Stimulated activated effector memory CD8-positive, alpha-beta T cell treated with anti-CD3 and anti-CD28 coated beads, Interleukin-12 subunit alpha, Interleukin-12 subunit beta, amount 100 ng/mL, for 72 hours (primary cell): ENCODE measurements around the gene CNOT11.
"Not testable (repeated sequence)": the region's sequence is repeated elsewhere in the genome, so short reads cannot be mapped to it uniquely, and the experiment has no call there.

ENCODE experiments used
- ATAC-seq: fragments of 150-1000 bp; cut with Tn5 transposase; 2 replicates; pipeline ENCODE4 v1.10.0; 2021
- DNase-seq, 2 donors: peaks; one replicate each; pipeline ENCODE4 v3.0.0; 2021 to 2022; ENCODE audit warnings: low spot score in 2 of 2
- H3K27ac Mint-ChIP-seq: one replicate; pipeline ENCODE4 v1.8.0; 2022; ENCODE audit warnings: mild to moderate bottlenecking, mixed read lengths
- H3K36me3 Mint-ChIP-seq: one replicate; pipeline ENCODE4 v1.8.0; 2022; ENCODE audit warnings: mild to moderate bottlenecking, mixed read lengths
- H3K4me1 Mint-ChIP-seq: one replicate; pipeline ENCODE4 v1.8.0; 2022; ENCODE audit warnings: mixed read lengths
- H3K4me3 Mint-ChIP-seq: one replicate; pipeline ENCODE4 v1.8.0; 2022; ENCODE audit warnings: mild to moderate bottlenecking, mixed read lengths
- H3K9me3 Mint-ChIP-seq: one replicate; pipeline ENCODE4 v1.8.0; 2022; ENCODE audit warnings: mixed read lengths

CNOT11 gene

DNA sequence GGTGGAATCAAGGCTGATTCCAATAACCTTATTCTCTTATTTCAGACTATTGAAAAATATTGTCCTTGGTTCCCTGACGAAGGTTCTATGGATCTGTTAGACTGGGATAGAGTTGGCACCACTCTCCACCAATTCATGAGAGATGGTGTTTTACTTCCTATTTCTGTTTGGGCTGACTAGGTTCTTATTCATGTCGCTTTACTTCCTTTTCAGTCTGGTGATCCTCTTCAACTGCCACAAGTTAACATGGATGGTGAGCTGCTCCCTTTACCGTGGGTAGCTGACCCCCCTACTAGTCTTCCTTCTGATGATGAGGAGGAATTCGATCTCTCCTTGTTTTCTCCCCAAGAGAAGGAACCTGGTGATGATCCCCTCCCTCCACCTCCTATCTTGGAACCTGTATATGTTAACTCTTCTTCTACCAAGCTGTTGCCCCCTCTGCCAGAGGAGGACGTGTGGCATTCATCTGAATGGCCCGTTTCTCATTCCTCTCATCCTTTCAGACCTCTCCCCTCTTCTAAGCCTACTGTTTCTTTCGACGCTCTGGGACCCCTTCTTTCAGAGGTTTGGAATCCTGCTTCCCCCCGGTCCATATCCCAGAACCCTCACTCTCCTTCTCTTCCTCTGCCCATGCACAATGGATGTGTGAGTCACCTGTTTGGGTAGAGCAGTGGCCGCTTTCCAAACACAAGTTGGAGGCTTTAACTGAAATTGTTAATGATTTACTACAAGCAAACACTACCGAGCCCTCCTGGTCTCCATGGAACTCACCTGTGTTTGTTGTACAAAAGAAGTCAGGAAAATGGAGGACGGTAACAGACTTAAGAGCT lies 13.5 kb upstream of the CNOT11 start:
- Mint-ChIP-seq H3K27ac (peak overlapping the region; percentile 44), H3K9me3 (no peaks in the 10 kb centered on the region), H3K4me3 (no peak overlapping the region), H3K4me1 (no peaks in the 10 kb centered on the region), H3K36me3 (no peaks in the 10 kb centered on the region)
- DNase-seq = no peak
- no peak for ATAC-seq

DNA sequence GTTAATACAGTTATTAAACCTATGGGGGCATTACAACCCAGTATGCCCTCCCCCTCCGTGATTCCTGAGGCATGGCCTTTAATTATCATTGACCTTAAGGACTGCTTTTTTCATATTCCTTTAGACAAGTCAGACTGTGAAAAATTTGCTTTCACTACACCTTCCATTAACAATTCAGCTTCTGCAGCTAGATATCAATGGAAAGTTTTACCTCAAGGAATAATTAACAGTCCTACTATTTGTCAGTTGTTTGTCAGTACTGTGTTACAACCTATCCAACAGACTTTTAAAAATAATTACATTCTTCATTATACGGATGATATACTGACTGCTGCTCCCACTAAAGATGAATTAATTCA lies 12.9 kb upstream of the CNOT11 start:
- not testable (repeated sequence) for H3K4me1 Mint-ChIP-seq, DNase-seq, ATAC-seq, H3K9me3 Mint-ChIP-seq, H3K4me3 Mint-ChIP-seq, H3K36me3 Mint-ChIP-seq
- peak overlapping the region; percentile 44 for H3K27ac Mint-ChIP-seq

DNA sequence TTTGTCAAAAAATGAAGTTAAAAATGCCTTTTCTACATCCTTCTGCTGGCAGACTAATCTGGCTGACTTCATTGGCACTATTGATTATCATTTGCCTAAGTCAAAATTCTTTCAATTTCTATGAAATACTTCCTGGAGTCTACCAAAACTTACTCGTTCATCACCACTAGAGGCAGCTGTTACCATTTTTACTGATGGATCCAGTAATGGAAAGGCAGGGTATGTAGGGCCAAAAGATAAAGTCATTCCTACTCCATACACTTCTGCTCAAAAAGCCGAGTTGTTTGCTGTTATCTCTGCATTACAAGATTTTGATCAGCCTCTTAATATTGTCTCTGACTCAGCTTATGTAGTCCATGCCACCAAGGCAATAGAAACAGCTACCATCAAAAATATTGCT lies 12.0 kb upstream of the CNOT11 start:
- not testable (repeated sequence) for H3K4me1 Mint-ChIP-seq, DNase-seq, H3K9me3 Mint-ChIP-seq, H3K27ac Mint-ChIP-seq, H3K36me3 Mint-ChIP-seq, H3K4me3 Mint-ChIP-seq, ATAC-seq

DNA sequence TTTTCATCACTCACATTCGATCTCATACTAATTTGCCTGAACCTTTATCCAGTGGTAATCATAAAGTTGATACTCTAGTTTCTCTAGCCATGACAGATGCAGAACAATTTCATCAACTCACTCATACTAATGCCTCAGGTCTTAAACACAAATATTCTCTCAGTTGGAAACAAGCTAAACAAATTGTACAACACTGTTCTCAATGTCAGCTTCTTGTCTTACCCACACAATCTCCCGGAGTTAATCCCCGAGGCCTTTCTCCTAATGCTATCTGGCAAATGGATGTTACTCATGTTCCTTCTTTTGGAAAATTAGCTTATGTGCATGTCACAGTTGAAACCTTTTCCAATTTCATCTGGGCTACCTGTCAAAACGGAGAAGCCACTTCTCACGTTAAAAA lies 11.5 kb upstream of the CNOT11 start:
- no peak for ATAC-seq
- H3K4me3 Mint-ChIP-seq = no peak overlapping the region
- H3K27ac Mint-ChIP-seq = no peak overlapping the region
- DNase-seq = no peak
- H3K4me1 Mint-ChIP-seq = no peaks in the 10 kb centered on the region
- no peaks in the 10 kb centered on the region for H3K9me3 Mint-ChIP-seq
- no peaks in the 10 kb centered on the region for H3K36me3 Mint-ChIP-seq

DNA sequence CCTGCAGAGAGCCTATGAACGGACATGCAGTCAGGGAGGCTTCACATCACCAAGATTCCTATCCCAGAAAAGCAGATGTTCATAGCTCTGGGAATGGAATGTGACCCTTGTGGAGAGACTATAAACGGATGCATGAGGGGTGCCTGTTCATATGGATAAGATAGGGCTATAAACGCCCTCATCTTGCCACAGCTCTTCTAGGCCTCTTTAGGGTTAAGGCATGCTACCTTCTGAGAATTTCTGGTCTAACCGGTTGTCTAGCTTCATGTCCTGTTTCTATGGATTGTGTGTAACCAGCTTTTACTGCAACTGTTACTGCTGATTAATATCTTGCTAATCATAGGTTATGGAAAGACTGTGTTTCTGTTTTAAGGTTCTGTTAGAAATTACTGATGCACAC lies 8.3 kb upstream of the CNOT11 start:
- H3K36me3 Mint-ChIP-seq, DNase-seq, H3K27ac Mint-ChIP-seq, H3K9me3 Mint-ChIP-seq, H3K4me1 Mint-ChIP-seq, ATAC-seq, H3K4me3 Mint-ChIP-seq: not testable (repeated sequence)

DNA sequence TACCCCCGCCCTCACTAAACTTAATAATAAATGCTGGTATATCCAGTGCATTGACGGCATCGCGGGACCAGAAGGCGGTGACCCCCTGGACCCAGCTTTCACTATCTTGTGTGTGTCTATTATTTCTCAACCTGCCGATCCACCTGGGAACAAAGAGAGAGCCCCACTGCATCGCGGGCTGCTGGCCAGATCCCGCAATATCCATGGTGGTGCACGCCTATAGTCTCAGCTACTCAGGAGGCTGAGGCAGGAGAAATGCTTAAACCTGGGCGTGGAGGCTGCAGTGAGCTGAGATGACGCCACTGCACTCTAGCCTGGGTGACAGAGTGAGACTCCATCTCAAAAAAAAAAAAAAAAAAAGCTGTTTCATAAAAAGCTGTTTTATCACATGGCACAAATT lies 7.8 kb upstream of the CNOT11 start:
- not testable (repeated sequence) for H3K4me3 Mint-ChIP-seq, H3K4me1 Mint-ChIP-seq, H3K36me3 Mint-ChIP-seq, H3K9me3 Mint-ChIP-seq, ATAC-seq, H3K27ac Mint-ChIP-seq, DNase-seq

DNA sequence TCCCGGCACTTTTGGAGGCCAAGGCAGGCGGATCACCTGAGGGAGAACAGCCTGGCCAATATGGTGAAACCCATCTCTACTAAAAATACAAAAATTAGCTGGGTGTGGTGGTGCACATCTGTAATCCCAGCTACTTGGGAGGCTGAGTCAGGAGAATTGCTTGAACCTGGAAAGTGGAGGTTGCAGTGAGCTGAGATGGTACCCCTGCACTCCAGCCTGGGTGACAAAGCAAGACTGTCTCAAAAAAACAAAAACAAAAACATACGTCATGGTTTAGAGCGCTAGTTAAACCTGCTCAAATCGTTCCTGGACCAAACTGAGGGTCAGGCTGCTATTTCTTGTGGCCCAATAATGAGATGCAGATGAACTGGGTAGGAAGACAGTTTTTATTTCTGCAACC lies 7.2 kb upstream of the CNOT11 start:
- H3K4me3 Mint-ChIP-seq, H3K27ac Mint-ChIP-seq, DNase-seq, H3K9me3 Mint-ChIP-seq, H3K36me3 Mint-ChIP-seq, ATAC-seq, H3K4me1 Mint-ChIP-seq: not testable (repeated sequence)

DNA sequence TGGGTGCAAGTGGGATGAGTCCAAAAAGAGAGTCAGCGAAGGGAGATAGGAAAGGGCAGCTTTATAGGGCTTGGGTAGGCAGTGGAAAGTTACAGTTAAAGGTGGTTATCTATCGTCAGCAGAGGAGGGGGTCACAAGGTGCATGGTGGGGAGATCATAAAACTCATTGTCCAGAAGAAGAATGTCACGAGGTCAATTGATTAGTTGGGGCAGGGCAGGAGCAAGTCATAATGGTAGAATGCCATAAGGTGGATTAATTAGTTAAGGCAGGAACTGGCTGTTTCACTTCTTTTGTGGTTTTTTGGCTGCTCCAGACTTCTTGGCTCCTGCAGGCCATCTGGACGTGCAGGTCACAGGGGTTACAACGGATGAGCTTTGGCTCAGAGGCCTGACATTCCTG lies 3.9 kb upstream of the CNOT11 start:
- DNase-seq, H3K4me1 Mint-ChIP-seq, H3K9me3 Mint-ChIP-seq, ATAC-seq, H3K4me3 Mint-ChIP-seq: not testable (repeated sequence)
- H3K27ac Mint-ChIP-seq = peak overlapping the region; percentile 60
- H3K36me3 Mint-ChIP-seq = peaks cover 17% of the 10 kb centered on the region

DNA sequence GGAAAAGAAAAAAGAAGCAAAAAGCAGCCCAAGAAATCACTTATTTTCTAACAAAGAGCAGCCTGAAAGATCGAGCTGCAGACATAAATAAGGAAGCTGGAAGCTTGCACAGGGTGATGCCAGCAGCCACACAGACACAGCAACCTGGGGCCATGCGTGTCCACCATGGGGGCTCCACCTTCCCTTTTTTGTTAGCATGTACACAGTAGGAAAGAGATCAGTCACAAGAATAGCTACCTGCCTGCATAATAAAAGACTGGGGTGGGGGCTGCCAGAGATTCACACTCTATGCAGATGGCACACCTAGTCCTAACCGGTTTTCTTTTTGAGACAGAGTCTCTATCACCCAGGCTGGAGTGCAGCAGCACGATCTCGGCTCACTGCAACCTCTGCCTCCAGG lies 2.9 kb upstream of the CNOT11 start:
- H3K36me3 Mint-ChIP-seq = peaks cover 19% of the 10 kb centered on the region
- no peak for DNase-seq
- peaks cover 11% of the 10 kb centered on the region for H3K4me1 Mint-ChIP-seq
- H3K4me3 Mint-ChIP-seq = no peak overlapping the region
- no peak for ATAC-seq
- no peak overlapping the region for H3K27ac Mint-ChIP-seq
- H3K9me3 Mint-ChIP-seq = no peaks in the 10 kb centered on the region

DNA sequence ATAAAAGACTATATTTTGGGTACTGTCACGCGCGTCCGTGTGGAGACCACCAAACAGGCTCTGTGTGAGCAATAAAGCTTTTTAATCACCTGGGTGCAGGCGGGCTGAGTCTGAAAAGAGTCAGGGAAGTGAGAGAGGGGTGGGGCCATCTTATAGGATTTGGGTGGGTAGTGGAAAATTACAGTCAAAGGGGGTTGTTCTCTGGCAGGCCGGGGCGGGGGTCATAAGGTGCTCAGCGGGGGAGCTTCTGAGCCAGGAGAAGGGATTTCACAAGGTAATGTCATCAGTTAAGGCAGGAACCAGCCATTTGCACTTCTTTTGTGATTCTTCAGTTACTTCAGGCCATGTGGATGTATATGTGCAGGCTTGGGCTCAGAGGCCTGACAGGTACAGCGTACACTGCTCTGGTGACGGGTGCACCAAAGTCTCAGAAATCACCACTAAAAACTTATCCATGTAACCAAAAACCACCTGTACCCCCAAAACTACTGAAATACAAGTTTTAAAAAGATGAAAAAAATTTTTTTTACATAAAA lies 1.4 kb upstream of the CNOT11 start:
- H3K27ac Mint-ChIP-seq, ATAC-seq, DNase-seq, H3K9me3 Mint-ChIP-seq: not testable (repeated sequence)
- Mint-ChIP-seq H3K4me1 (peaks cover 22% of the 10 kb centered on the region), H3K4me3 (peak overlapping the region; percentile 100), H3K36me3 (peaks cover 31% of the 10 kb centered on the region)

DNA sequence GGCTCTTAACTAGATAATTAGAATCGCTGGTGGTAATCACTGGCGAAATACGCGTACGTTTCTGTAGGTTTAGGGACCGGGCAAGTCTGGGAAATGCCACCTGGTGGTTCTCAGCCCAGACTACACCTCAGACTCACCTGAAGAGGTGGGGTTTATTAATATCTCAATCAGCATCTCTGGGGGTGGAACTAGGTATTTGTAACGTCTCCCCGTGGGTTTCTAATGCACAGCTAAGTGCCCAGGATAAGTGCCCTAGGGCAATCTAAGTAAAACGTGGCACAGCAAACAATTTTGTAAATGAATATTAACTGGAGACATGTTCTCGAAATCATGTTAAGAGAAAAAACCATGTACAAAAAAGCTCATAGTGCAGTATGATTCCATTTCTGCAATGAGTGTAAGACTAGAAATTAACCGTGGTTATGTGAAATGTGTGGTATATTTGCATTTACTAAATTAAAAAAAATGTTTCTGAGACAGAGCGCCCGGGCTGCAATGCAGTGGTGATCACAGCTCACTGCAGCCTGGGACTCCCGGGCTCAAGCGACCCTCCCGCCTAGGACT lies 760 bp upstream of the CNOT11 start:
- peak overlapping the region; percentile 98 for H3K27ac Mint-ChIP-seq
- no peak for DNase-seq
- peaks cover 37% of the 10 kb centered on the region for H3K36me3 Mint-ChIP-seq
- H3K4me1 Mint-ChIP-seq = peaks cover 28% of the 10 kb centered on the region
- ATAC-seq = peak; percentile 63
- no peaks in the 10 kb centered on the region for H3K9me3 Mint-ChIP-seq
- peak overlapping the region; percentile 100 for H3K4me3 Mint-ChIP-seq

DNA sequence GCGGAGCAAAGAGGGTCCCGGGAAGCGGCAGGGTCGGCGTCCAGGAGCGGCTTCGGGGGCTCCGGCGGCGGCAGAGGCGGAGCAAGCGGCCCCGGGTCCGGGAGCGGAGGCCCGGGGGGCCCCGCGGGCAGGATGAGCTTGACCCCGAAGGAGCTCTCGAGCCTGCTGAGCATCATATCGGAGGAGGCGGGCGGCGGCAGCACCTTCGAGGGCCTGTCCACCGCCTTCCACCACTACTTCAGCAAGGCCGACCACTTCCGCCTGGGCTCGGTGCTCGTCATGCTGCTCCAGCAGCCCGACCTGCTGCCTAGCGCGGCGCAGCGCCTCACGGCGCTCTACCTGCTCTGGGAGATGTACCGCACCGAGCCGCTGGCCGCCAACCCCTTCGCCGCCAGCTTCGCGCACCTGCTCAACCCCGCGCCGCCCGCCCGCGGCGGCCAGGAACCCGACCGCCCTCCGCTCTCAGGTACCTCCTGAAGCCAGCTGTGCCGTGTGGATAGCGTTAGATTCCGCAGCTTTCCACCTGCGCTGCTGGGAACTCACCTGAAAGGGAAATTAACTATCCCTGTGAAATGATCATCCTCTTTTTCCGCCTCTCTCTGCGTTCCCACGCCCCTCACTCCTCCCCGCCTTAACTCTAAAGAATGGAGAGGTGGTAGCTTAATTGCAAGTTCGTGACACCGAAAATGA lies 472 bp downstream of the CNOT11 start:
- DNase-seq (peak in 1 of 2 donors; percentile 61), ATAC-seq (peak; percentile 88)
- peaks cover 28% of the 10 kb centered on the region for H3K4me1 Mint-ChIP-seq
- H3K27ac Mint-ChIP-seq = peak overlapping the region; percentile 98
- H3K4me3 Mint-ChIP-seq = peak overlapping the region; percentile 100
- no peaks in the 10 kb centered on the region for H3K9me3 Mint-ChIP-seq
- H3K36me3 Mint-ChIP-seq = peaks cover 49% of the 10 kb centered on the region

DNA sequence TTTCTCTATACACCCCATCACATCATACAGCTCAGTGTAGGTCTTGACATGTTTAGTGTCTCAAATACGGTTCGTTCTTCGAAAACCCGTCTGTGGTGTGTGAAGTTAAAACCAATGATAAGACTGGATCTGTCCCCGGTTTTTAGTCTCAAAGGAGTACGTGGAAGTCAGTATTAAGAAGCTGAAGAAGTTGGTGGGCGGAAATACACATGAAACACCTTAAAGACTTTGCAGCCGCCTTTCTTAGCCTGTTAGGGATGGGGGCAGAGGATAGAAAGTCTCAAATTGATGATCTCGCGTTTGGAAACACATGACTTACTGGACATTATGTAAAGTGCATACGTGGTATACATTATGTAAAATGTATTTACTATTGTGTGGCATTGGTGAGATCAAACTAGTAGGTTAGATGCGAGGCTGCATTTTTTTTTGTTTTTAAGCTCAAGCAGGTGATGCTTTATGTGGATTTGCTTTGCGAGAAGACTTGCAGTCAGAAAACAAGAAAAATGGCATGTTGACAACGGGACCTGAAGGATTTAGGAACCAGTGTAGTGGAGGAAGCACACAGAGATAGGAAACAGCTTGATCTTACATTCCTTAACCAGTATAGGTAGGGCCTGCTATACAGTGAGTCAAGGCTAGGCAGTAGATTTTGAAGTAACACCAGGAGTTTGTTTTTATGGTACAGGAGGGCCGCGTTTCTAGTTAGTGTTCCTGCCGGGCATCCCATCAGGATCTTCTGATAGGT lies 1.2 kb downstream of the CNOT11 start:
- Mint-ChIP-seq H3K27ac (peak overlapping the region; percentile 98), H3K36me3 (peaks cover 56% of the 10 kb centered on the region), H3K9me3 (no peaks in the 10 kb centered on the region), H3K4me3 (peak overlapping the region; percentile 100), H3K4me1 (peaks cover 28% of the 10 kb centered on the region)
- ATAC-seq (no peak), DNase-seq (no peak)

DNA sequence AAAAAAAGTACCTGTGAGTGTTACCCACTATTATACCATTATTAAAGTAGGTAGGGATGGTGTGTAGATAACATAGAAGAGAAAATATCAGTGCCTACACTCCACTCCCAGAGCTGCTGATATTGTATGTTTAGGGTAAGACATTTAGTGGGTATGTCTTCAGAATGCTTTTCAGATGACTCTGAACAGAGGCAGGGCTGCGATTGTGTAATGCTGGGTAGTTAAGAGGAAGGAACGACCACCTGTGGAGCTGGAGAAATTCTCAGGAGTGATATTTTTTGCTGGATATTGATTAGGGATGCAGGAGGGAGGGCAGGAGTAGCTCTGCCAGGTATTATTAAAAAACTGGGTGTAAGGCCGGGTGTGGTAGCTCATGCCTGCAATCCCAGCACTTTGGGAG lies 2.8 kb downstream of the CNOT11 start:
- Mint-ChIP-seq H3K4me3 (no peak overlapping the region), H3K36me3 (peaks cover 72% of the 10 kb centered on the region), H3K9me3 (no peaks in the 10 kb centered on the region), H3K4me1 (peaks cover 28% of the 10 kb centered on the region), H3K27ac (peak overlapping the region; percentile 85)
- no peak for ATAC-seq
- DNase-seq = no peak

DNA sequence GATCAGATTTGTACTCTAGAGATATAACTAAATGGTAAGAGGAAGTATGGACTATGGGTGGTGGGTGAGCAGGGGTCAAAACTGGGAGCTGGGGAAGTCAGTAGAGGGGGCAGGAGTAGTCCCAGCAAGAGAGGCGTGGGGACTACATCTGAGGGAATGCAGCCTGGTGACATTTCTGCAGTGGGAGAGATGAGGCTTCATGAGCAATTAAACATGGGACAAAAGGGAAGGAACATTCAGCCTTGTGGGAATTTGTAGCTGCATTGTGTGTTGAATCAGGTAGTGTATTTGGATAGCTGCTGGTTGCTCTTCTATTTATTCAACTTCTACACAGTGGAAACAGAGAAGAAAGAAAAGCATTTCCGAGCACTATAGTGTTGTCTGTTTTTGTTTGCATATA lies 3.6 kb downstream of the CNOT11 start:
- DNase-seq (no peak), ATAC-seq (no peak)
- peaks cover 81% of the 10 kb centered on the region for H3K36me3 Mint-ChIP-seq
- H3K4me3 Mint-ChIP-seq = no peak overlapping the region
- H3K9me3 Mint-ChIP-seq = no peaks in the 10 kb centered on the region
- peaks cover 32% of the 10 kb centered on the region for H3K4me1 Mint-ChIP-seq
- H3K27ac Mint-ChIP-seq = peak overlapping the region; percentile 85
